ENCODE results near the gene STAM.

The STAM gene

GRCh38 chr10:17733620-17734019 lies 89.7 kb downstream of the STAM start:
- DNase-seq: no peak

DNA sequence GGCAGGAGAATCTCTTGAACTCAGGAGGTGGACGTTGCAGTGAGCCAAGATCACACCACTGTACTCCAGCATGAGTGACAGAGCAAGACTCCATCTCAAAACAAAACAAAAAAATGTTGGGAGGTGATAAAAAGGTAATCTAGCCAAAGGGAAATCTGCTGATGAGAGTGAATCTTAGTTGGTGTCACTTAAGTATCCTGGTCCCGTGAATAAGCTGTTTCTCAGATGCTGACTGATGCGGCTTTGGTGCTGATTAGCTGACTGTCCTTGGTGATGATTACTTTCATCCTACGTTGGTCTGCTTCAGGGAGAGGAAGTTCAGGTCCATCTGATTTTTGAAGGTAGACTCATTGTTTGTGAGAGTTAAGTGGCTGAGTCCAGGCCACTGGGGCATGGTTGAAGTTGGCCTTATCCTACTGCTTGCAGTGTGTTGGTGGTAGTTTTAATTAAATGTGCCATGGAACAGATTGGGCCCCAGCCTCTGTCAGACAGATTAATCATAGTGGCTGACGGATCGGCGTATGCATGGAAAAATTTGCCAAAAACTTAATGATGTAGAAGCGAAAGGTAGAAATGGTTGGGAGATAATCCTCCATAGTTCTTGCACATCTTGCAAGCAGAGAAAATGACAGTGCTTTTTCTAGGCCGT lies 90.6 kb downstream of the STAM start:
- DNase-seq: no peak

GRCh38 chr10:17735166-17735941 lies 91.4 kb downstream of the STAM start:
- no peak for DNase-seq

- DNase-seq: no peak
Observed at GRCh38 chr10:17736223-17736622, 92.3 kb downstream of the STAM start.

DNA sequence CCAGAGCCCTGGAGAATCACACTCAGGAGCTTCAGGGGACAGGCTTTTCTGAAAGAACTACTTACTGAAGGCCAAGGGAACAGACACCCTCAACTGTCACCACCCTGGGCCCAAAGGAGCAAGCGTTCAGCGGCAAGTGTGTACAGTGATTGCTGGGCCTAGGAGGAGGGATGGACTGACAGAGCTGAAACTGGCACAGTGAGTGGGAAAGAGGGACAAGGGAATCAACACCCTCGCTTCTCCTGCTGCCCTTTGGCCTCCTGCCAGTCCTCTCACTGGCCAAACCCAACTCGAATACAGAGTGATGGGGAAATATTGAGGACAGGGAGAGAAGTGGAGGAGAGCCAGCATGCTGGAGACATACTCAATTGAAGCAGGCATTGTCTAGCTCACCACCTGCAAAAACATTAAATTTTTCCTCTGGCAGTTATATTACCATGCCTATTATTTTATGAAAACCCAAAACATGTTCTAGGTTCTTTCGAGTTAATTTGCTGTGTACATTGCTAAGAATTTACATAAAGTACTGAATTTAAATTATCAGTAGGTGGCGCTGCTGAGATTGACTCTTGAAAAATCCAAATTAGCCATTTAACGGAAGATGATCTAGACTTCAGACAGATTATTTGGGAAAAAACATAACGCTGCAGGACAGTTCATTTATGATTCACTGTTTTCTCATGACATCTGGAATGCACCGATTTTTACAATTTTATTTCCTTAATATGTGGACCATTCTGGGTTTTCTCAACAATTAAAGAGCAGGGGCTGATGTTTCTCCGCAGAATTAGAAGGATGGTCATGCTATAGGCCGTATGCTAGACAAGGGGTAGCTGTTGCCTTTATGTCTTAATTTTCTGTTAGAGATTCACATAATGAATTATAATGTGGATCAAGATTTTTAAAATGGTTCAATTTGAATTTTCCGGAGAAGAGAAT lies 93.3 kb downstream of the STAM start:
- peak; percentile 24 for DNase-seq

- no peak for DNase-seq
Observed at GRCh38 chr10:17740668-17741067, 96.7 kb downstream of the STAM start.

DNA sequence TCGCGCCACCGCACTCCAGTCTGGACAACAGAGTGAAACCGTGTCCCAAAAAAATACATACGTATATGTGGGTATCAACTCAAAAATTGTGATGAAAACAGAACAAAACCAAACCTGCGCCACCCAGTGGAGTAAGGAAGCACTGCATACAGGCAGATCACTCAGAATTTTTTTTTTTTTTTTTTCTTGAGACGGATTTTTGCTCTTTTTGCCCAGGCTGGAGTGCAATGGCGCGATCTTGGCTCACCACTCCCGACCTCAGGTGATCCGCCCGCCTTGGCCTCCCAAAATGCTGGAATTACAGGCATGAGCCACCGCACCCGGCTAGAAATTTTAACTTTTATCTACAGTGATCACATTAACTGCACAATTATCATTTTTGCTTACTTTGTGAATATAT lies 99.0 kb downstream of the STAM start:
- DNase-seq: peak; percentile 17

- no peak for DNase-seq
Observed at GRCh38 chr10:17743437-17743836, 99.5 kb downstream of the STAM start.

DNA sequence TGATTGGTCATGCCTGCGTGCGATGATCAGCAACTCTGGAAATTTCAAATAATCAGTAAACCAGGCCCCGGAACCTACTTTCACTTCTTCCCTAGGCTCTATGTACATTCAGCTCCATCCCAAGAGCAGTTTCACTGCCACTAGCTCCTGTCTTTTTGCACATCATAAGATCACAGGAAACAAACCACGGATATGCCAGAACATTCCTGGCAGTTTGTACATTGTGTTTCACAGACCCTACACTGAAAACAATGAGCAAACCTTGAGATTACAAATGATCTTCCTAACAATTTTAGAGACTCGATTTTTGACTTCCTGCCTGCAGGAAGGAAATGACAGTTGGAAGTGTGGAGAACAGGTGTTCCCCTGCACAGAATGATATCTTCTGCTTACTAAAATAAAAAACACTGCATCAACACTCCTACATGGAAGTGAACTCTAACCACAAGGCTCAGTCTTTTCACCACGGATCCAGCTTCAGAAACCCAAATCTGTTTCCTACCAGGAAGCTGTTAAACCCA lies 100.5 kb downstream of the STAM start:
- no peak for DNase-seq

DNA sequence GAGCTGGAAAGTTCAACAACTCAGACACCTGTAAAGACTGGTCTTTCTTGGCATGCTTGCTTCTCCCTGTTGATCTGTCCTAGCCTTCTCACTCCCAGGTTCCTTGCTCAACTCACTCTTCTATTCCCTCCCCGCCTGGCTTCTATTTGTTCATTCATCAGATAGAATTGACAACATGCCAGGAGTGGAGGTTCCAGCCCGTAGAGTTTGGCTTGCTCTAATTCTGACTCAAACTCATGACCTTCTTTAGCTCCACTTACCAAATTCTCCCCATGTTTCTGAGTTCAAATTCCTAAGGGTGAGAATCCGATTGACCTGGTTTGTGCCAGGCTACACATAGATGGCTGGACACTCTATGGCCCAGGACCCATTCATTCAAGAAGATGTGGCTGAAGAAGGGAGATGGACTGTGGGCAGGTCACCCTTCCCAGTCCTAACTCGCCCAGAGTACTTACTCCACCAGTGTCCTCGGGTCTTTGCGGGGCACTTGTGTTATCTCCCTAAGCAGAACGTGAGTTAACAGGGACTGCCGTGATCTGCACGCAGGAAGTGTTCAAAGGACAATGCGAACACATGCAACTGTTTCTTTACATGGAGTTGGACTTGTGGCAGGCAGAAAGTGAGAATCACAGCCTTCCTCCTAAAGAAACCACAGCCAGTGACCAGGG lies 104.1 kb downstream of the STAM start:
- DNase-seq: peak; percentile 3

GRCh38 chr10:17749890-17750289 lies 105.9 kb downstream of the STAM start:
- no peak for DNase-seq

DNA sequence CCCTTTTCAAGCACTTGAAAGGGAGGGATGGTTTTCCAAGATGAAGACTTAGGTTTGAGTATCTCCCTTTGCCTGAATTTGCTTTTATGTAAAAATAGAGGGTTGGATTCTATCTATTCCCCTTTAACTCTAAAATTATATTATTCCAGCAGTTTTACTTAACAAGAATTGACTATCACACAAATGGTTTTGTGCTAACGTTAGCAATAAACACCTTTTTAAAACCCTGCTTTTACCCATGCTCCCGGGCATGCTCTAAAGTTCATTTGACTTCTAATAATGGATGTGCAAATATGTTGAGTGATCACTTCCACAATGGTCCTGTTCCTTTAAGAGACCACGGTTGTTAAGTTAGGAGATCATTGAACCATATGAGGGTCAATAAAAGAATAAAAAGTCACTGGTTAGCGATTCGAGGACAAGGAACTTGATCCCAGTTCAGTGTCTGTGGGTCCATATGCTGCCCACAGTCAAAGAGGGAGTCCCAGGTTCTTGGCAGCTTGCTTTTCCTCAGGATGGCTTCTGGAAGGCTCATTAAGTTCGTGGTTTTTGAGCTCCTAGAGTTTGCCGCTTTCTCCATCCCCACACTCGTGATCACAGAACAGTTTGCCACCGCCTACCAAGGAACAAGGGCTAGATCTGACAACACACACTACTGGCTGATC lies 108.0 kb downstream of the STAM start, which contains the start of gene TMEM236:
Gene TMEM236, plus strand, starts transcription at position 421 of the 665 bp plus-strand sequence. Its CDS starts 95 bp downstream, at position 516.
- no peak for DNase-seq

DNA sequence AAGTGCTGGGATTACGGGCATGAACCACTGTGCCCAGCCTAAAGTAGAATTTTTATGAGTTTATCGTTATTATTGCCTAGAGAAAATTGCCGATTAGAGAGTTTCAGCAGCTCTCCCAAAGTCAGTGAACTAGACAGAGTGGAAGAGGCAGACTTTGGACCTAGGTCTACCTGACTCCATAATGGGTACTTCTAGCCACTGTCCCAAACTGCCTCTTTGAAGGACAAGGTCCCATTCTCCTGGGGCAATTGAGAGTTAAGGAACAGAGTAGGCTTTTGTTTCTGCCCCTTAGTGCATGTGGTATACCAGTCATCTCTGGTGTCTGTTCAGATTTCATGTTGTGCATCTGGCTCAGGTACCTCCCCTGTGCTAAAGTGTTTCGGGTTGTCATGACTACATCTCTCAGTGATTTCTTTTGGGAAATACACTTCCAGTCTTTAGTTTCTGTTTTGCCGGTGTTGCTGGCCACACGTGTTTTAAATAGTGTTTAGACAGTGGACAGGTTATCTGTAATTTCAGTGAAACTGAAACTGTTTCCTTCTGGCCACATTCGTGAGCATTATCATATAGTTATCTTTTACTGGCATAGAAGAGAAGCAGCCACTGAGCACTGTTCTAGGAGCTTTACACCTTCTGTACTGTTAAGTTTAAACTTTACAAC lies 112.7 kb downstream of the STAM start:
- no peak for DNase-seq

DNA sequence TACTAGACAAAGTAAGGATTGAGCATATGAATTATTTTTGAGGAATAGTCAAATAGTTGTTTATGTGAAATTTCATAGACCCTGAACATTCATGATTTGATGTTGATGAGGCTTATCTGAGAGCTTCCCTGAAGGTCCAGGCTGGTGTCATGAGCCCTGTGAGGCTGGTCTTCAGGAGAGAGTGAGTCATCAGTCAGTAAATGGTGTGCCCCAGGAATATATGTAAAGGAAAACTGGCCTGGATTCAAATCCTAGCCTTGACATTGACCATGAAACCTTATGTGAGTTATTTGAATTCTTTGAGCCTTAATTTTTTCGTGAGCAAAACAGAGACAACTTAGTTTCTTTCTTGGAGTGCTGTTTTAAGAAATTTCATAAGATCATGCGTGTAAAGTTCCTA lies 114.2 kb downstream of the STAM start:
- no peak for DNase-seq

- no peak for DNase-seq
Observed at GRCh38 chr10:17758896-17759295, 114.9 kb downstream of the STAM start.

DNA sequence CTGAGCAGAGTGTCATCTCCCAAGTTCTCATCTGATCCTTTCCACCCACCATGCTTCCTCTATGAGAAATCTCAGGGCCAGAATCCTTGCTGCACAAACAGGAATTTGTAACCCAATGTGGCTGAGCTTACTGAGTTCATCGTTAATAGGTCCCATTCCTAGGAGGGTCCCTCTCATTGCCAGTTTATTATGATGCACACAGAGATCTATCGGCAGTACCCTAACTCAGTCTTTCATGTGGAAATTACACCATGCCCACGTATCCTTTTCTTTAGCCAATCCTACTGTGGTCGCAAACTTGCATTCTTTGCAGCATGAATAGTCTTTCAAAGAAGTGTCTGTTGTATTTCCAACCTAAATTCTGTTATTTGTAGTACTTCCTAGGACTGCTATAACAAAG lies 120.2 kb downstream of the STAM start:
- DNase-seq: no peak

DNA sequence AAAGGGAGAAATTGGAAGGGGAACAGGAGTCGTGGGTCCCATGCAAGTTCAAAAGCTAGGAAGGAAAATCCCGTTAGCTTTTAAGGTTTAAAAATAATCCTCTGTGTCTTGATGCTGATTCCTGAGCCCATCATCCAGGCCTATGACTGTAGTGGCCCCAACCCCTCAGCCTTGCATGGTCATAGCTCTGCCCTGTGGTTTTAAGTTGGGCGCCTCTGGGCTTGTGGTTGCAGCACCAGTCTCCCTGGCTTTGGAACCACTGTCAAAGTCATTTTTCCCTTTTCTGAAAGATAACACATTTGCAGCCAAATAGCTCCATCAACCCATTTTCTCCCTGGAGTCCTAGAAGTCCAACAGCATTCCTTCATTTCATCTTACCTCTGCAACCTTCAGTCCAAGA lies 121.7 kb downstream of the STAM start:
- DNase-seq: no peak

All from kidney glomerular epithelial cell (primary cell).